H1 (cell line): Measurements from ENCODE around the gene FLG. TPM values are rescaled to one million over a fixed set of nuclear protein-coding genes. Genes with fewer than 3 reads are reported as not detected.

Experiments
- CTCF ChIA-PET: fragments of 300-600 bp; sonication (Branson Sonifier 250); formaldehyde crosslinking; loops from one replicate; lab custom pipeline; 2021; ENCODE audit not compliant: partially characterized antibody; lab: Charles Lee
- POLR2A ChIA-PET: fragments of 300-600 bp; sonication (Branson Sonifier 250); formaldehyde crosslinking; loops from one replicate; lab custom pipeline; 2021; ENCODE audit warnings: inconsistent platforms; ENCODE audit not compliant: partially characterized antibody; lab: Charles Lee
- DNase-seq, 2 experiments: peaks; one replicate each; pipeline versions ENCODE4 v3.0.0 to v3.0.0-alpha.2; 2010 to 2022; ENCODE audit warnings: low spot score in 2 of 2, low read depth in 1 of 2, mixed read lengths in 1 of 2
- FAIRE-seq: peaks from 2 replicates; lab custom pipeline; 2011; peaks lifted over from hg19 to GRCh38; lab: Jason Lieb, UNC
- H2AFZ ChIP-seq: 2 replicates; pipeline ENCODE4 v1.8.1; 2012; ENCODE audit warnings: low read length, inconsistent platforms
- H2AK5ac ChIP-seq: 2 replicates; pipeline ENCODE4 v1.6.1; 2013; ENCODE audit warnings: low read depth, low read length
- H2BK120ac ChIP-seq: replicated peaks from 2 replicates; pipeline ENCODE3; 2013; ENCODE audit warnings: low read depth, low read length, inconsistent platforms
- H2BK12ac ChIP-seq: 2 replicates; pipeline ENCODE4 v1.6.1; 2013; ENCODE audit warnings: low read depth, low read length
- H2BK15ac ChIP-seq: 2 replicates; pipeline ENCODE4 v1.6.1; 2013; ENCODE audit warnings: low read length
- H2BK20ac ChIP-seq: 2 replicates; pipeline ENCODE4 v1.6.1; 2013; ENCODE audit warnings: low read length
- H2BK5ac ChIP-seq: 2 replicates; pipeline ENCODE4 v1.6.1; 2013; ENCODE audit warnings: low read depth, low read length
- H3K14ac ChIP-seq: 2 replicates; pipeline ENCODE4 v1.6.1; 2013; ENCODE audit warnings: inconsistent platforms; ENCODE audit not compliant: insufficient read length
- H3K18ac ChIP-seq: 2 replicates; pipeline ENCODE4 v1.6.1; 2013; ENCODE audit warnings: low read length; ENCODE audit errors: extremely low read depth
- H3K23ac ChIP-seq: 2 replicates; pipeline ENCODE4 v1.6.1; 2013; ENCODE audit warnings: inconsistent platforms; ENCODE audit not compliant: insufficient read length
- H3K23me2 ChIP-seq: 2 replicates; pipeline ENCODE4 v1.6.1; 2013; ENCODE audit warnings: low read depth, low read length
- H3K27ac ChIP-seq: 2 replicates; pipeline ENCODE4 v1.6.1; 2011; ENCODE audit warnings: low read depth, low read length, inconsistent platforms
- H3K27me3 ChIP-seq, 4 experiments: replicated peaks in 1 of 4; 1 replicate in 1 of 4; 2 replicates in 3 of 4; pipeline versions ENCODE4 v1.6.1 to v1.8.1; 2011 to 2013; ENCODE audit warnings: low read length in 3 of 4, mild to moderate bottlenecking in 3 of 4, inconsistent platforms in 2 of 4, mixed read lengths in 2 of 4, moderate library complexity in 1 of 4; ENCODE audit not compliant: control insufficient read depth in 3 of 4, insufficient read depth in 3 of 4; ENCODE audit errors: extremely low read depth in 1 of 4
- H3K36me3 ChIP-seq, 4 experiments: 2 replicates each; pipeline versions ENCODE4 v1.6.1 to v1.8.1; 2011 to 2013; ENCODE audit warnings: mild to moderate bottlenecking in 4 of 4, low read length in 3 of 4, moderate library complexity in 2 of 4, control low read depth in 1 of 4, inconsistent platforms in 1 of 4; ENCODE audit not compliant: insufficient read depth in 4 of 4, control insufficient read depth in 2 of 4
- H3K4ac ChIP-seq: replicated peaks from 2 replicates; pipeline ENCODE3; 2013; ENCODE audit warnings: low read length, low read depth, mixed read lengths, inconsistent platforms; ENCODE audit not compliant: insufficient read length
- H3K4me1 ChIP-seq, 4 experiments: replicated peaks in 1 of 4; 1 replicate in 1 of 4; 2 replicates in 3 of 4; pipeline versions ENCODE4 v1.6.1 to v1.8.1; 2011 to 2013; ENCODE audit warnings: low read length in 3 of 4, inconsistent platforms in 2 of 4, mixed read lengths in 1 of 4; ENCODE audit not compliant: insufficient read depth in 4 of 4, control insufficient read depth in 3 of 4
- H3K4me2 ChIP-seq, 2 experiments: 2 replicates each; pipeline versions ENCODE4 v1.6.1 to v1.8.1; 2011 to 2013; ENCODE audit warnings: low read depth in 2 of 2, low read length in 2 of 2, control low read depth in 1 of 2, inconsistent platforms in 1 of 2, mild to moderate bottlenecking in 1 of 2; ENCODE audit not compliant: insufficient read depth in 1 of 2
- H3K4me3 ChIP-seq, 4 experiments: fragments of 200-600, 300-600 bp in 1 of 4; sonication (generic), shearing (Covaris generic), sonication (Bioruptor Twin) in 1 of 4; 2 replicates each; pipeline versions ENCODE4 v1.5.1 to v1.8.1; 2011 to 2016; ENCODE audit warnings: low read length in 4 of 4, low read depth in 3 of 4, control low read depth in 2 of 4, inconsistent platforms in 2 of 4, mild to moderate bottlenecking in 2 of 4, mixed read lengths in 1 of 4, moderate library complexity in 1 of 4; ENCODE audit not compliant: insufficient read depth in 2 of 4; ENCODE audit errors: extremely low read depth in 1 of 4
- H3K56ac ChIP-seq: replicated peaks from 2 replicates; pipeline ENCODE3; 2013; ENCODE audit warnings: low read depth, mild to moderate bottlenecking, mixed read lengths, low read length, inconsistent platforms; ENCODE audit not compliant: insufficient read length
- H3K79me1 ChIP-seq: 2 replicates; pipeline ENCODE4 v1.6.1; 2013; ENCODE audit warnings: low read depth, low read length, control low read depth
- H3K79me2 ChIP-seq, 2 experiments: 2 replicates each; pipeline versions ENCODE4 v1.6.1 to v1.8.1; 2012 to 2013; ENCODE audit warnings: low read length in 2 of 2, mild to moderate bottlenecking in 2 of 2, inconsistent platforms in 1 of 2; ENCODE audit not compliant: insufficient read depth in 2 of 2, control insufficient read depth in 1 of 2
- H3K9ac ChIP-seq, 4 experiments: replicated peaks in 1 of 4; 1 replicate in 1 of 4; 2 replicates in 3 of 4; pipeline versions ENCODE4 v1.6.1 to v1.8.1; 2011 to 2013; ENCODE audit warnings: low read depth in 3 of 4, low read length in 3 of 4, control low read depth in 2 of 4, mild to moderate bottlenecking in 2 of 4, moderate library complexity in 2 of 4, inconsistent platforms in 1 of 4; ENCODE audit errors: extremely low read depth in 1 of 4
- H3K9me3 ChIP-seq, 2 experiments: 2 replicates each; pipeline versions ENCODE4 v1.6.1 to v1.8.1; 2012 to 2013; ENCODE audit warnings: mild to moderate bottlenecking in 2 of 2, moderate library complexity in 2 of 2, control low read depth in 1 of 2, inconsistent platforms in 1 of 2, low read depth in 1 of 2, low read length in 1 of 2, mixed read lengths in 1 of 2; ENCODE audit not compliant: insufficient read depth in 2 of 2
- H4K20me1 ChIP-seq, 2 experiments: replicated peaks in 1 of 2; 2 replicates each; pipeline versions ENCODE3 to v1.8.1; 2011 to 2013; ENCODE audit warnings: inconsistent platforms in 2 of 2, low read length in 2 of 2, mild to moderate bottlenecking in 1 of 2; ENCODE audit not compliant: insufficient read depth in 2 of 2, control insufficient read depth in 1 of 2
- H4K5ac ChIP-seq: 2 replicates; pipeline ENCODE4 v1.6.1; 2013; ENCODE audit warnings: low read length, low read depth, mixed read lengths, inconsistent platforms; ENCODE audit not compliant: insufficient read length
- H4K8ac ChIP-seq: 2 replicates; pipeline ENCODE4 v1.8.0; 2013; ENCODE audit warnings: mild to moderate bottlenecking, moderate library complexity, low read length, inconsistent platforms; ENCODE audit not compliant: insufficient read depth; ENCODE audit errors: extremely low read depth
- H4K91ac ChIP-seq: replicated peaks from 2 replicates; pipeline ENCODE3; 2013; ENCODE audit warnings: low read length, mixed read lengths, inconsistent platforms; ENCODE audit not compliant: insufficient read length
- CBX8 ChIP-seq: fragments of 300-800, 300-1000 bp; sonication (generic); IDR thresholded peaks from 2 replicates; pipeline ENCODE4 v1.7.1; 2016; ENCODE audit warnings: low read depth, low read length, borderline replicate concordance
- GABPA ChIP-seq: IDR thresholded peaks from 2 replicates; pipeline ENCODE4 v1.6.1; 2011; ENCODE audit warnings: mild to moderate bottlenecking, low read length, moderate library complexity, borderline replicate concordance; ENCODE audit not compliant: insufficient read depth
- JUN ChIP-seq: IDR thresholded peaks from 2 replicates; pipeline ENCODE4 v1.6.1; 2011; ENCODE audit warnings: low read depth, mild to moderate bottlenecking, improper control_type of control experiment, low read length
- KDM1A ChIP-seq: fragments of 200-600, 300-600 bp; sonication (generic); IDR thresholded peaks from 2 replicates; pipeline ENCODE4 v1.7.1; 2016; ENCODE audit warnings: mild to moderate bottlenecking, low read length, borderline replicate concordance
- POLR2A ChIP-seq, 2 experiments: IDR thresholded peaks; 1 replicate in 1 of 2; 2 replicates in 1 of 2; pipeline ENCODE4 v1.6.1; 2011; ENCODE audit warnings: low read depth in 2 of 2, low read length in 2 of 2, mild to moderate bottlenecking in 2 of 2; ENCODE audit errors: control extremely low read depth in 1 of 2
- SIN3A ChIP-seq, 2 experiments: IDR thresholded peaks in 1 of 2; conservative IDR thresholded peaks in 1 of 2; 2 replicates each; pipeline ENCODE4 v1.6.1; 2011 to 2012; ENCODE audit warnings: low read length in 2 of 2, improper control_type of control experiment in 1 of 2, low read depth in 1 of 2, mild to moderate bottlenecking in 1 of 2
- WGBS, 2 experiments: shearing (Covaris generic) in 1 of 2; methylation state at CpG; one replicate each; pipeline versions ENCODE4 v1.1.6 to v1.1.7; 2013 to 2015; ENCODE audit warnings: low lambda C conversion rate in 2 of 2, mixed read lengths in 2 of 2, inconsistent platforms in 1 of 2, low coverage in 1 of 2, missing lambda C conversion rate in 1 of 2; ENCODE audit not compliant: insufficient replicate concordance in 2 of 2, insufficient coverage in 1 of 2, insufficient read length in 1 of 2; ENCODE audit errors: extremely low coverage in 1 of 2, missing lambda C conversion rate in 1 of 2; 5-methylcytosine and 5-hydroxymethylcytosine counted together
- polyA plus RNA-seq, 7 experiments: library from polyadenylated mRNA; depleted of rRNA in 3 of 7; stranded (reverse) in 5 of 7; unstranded in 2 of 7; fragments of >200 nt in 5 of 7; fragments of 200-250 nt in 2 of 7; gene quantifications; 1 replicate in 5 of 7; 2 replicates in 1 of 7; 4 replicates in 1 of 7; pipeline versions ENCODE4 v1.2.1 to v1.2.3, GENCODE V29; 2011 to 2013; ENCODE audit warnings: missing spikeins in 2 of 7, mixed read lengths in 2 of 7
- total RNA-seq: library from RNA; stranded (reverse); fragmentation: NEBNext Ultra II Directional; extraction: Animal tissue kit (Norgen Biotek cat#: 25700); gene quantifications from 2 replicates; pipeline ENCODE4 v1.2.1, GENCODE V29; 2021

The FLG gene
- total and polyA plus RNA-seq, 2 of the 8 experiments (the other 6 are each of a cell fraction or from before 2014, with no cell fraction given): not detected

GRCh38 chr1:152343006-152343405 lies 18.0 kb upstream of the FLG start:
- Histone ChIP-seq H2BK20ac (no peak overlapping the region), H3K4me3 (no peak overlapping the region), H3K9me3 (peaks cover 34 to 42% of the 10 kb centered on the region in 2 experiments), H3K36me3 (no peaks in the 10 kb centered on the region), H3K56ac (no peak overlapping the region), H3K9ac (no peak overlapping the region), H3K79me2 (no peaks in the 10 kb centered on the region), H3K18ac (no peak overlapping the region), H3K14ac (no peak overlapping the region), H3K27me3 (no peaks in the 10 kb centered on the region), H3K27ac (no peak overlapping the region), H2BK120ac (no peak overlapping the region), H3K79me1 (no peaks in the 10 kb centered on the region), H4K5ac (no peak overlapping the region), H3K23ac (no peak overlapping the region), H2BK12ac (no peak overlapping the region), H4K20me1 (no peaks in the 10 kb centered on the region), H3K4me2 (no peak overlapping the region), H4K91ac (no peak overlapping the region), H3K4ac (no peak overlapping the region), H2BK5ac (no peak overlapping the region), H3K4me1 (no peaks in the 10 kb centered on the region), H3K23me2 (no peaks in the 10 kb centered on the region), H2AK5ac (no peak overlapping the region), H4K8ac (no peak overlapping the region), H2AFZ (no peak overlapping the region), H2BK15ac (no peak overlapping the region)
- 90% methylated on average over 3 of the region's 3 CpGs; no CpG with 5 or more reads in 1 of the 2 experiments for WGBS, 2 experiments
- ChIA-PET CTCF (no interaction called here), POLR2A (no interaction called here)
- DNase-seq: no peak
- FAIRE-seq: no peak
- TF ChIP-seq SIN3A (conservative IDR thresholded peaks at IDR 0.05 in 1 of 2, IDR thresholded peaks at IDR 0.05 in 1 of 2; ENCODE audit: low read depth in 1 of 2, low read length in 2 of 2): no peak
- TF ChIP-seq CBX8: no peak
- no peak for TF ChIP-seq GABPA
- TF ChIP-seq KDM1A: no peak
- TF ChIP-seq JUN: no peak
- no peak for TF ChIP-seq POLR2A (IDR thresholded peaks at IDR 0.05; ENCODE audit: control extremely low read depth in 1 of 2, low read depth in 2 of 2, low read length in 2 of 2)
